Urothelium cell line (cell line): ENCODE measurements around the gene DLX1.
"Not testable (repeated sequence)": the region's sequence is repeated elsewhere in the genome, so short reads cannot be mapped to it uniquely, and the experiment has no call there.

ENCODE experiments used
- DNase-seq: peaks from one replicate; pipeline ENCODE4 v3.0.0; 2011; ENCODE audit warnings: low spot score, mixed read lengths
- FAIRE-seq: peaks from 2 replicates; lab custom pipeline; 2011; peaks lifted over from hg19 to GRCh38; lab: Jason Lieb, UNC

Gene DLX1

GRCh38 chr2:172085460-172086159, at the start of gene DLX1:
Gene DLX1 (plus strand): TSS chr2:172085507. CDS start chr2:172085678, 171 bp downstream.
- DNase-seq (no peak), FAIRE-seq (no peak)

- FAIRE-seq: no peak
- DNase-seq: no peak
These were observed 47.2 kb upstream of the DLX1 start for GRCh38 chr2:172038121-172038520.

GRCh38 chr2:172038604-172039003, 46.7 kb upstream of the DLX1 start:
- FAIRE-seq (no peak), DNase-seq (no peak)

GRCh38 chr2:172039011-172039704, 46.1 kb upstream of the DLX1 start:
- no peak for FAIRE-seq
- DNase-seq: no peak

- DNase-seq (no peak), FAIRE-seq (no peak)
These were observed 45.0 kb upstream of the DLX1 start for GRCh38 chr2:172040311-172040710.

- FAIRE-seq (no peak), DNase-seq (no peak)
These were observed 39.1 kb upstream of the DLX1 start for GRCh38 chr2:172046080-172046678.

- FAIRE-seq: no peak
- DNase-seq: no peak
These were observed 38.3 kb upstream of the DLX1 start for GRCh38 chr2:172046866-172047565.

- DNase-seq: no peak
- FAIRE-seq: no peak
These were observed 37.5 kb upstream of the DLX1 start for GRCh38 chr2:172047566-172048507.

GRCh38 chr2:172048508-172049503, 36.5 kb upstream of the DLX1 start:
- DNase-seq: no peak
- FAIRE-seq: no peak

GRCh38 chr2:172049567-172050120, 35.7 kb upstream of the DLX1 start:
- FAIRE-seq (no peak), DNase-seq (no peak)

GRCh38 chr2:172050479-172051125, 34.7 kb upstream of the DLX1 start:
- DNase-seq: no peak
- FAIRE-seq: no peak

GRCh38 chr2:172052000-172052983, 33.0 kb upstream of the DLX1 start:
- no peak for DNase-seq
- FAIRE-seq: no peak

- FAIRE-seq (no peak), DNase-seq (no peak)
These were observed 31.8 kb upstream of the DLX1 start for GRCh38 chr2:172053486-172053885.

GRCh38 chr2:172056293-172056692, 29.0 kb upstream of the DLX1 start:
- DNase-seq (no peak), FAIRE-seq (no peak)

- FAIRE-seq: no peak
- DNase-seq: no peak
These were observed 26.6 kb upstream of the DLX1 start for GRCh38 chr2:172058660-172059059.

GRCh38 chr2:172060118-172060517, 25.2 kb upstream of the DLX1 start:
- FAIRE-seq, DNase-seq: not testable (repeated sequence)

- FAIRE-seq (no peak), DNase-seq (no peak)
These were observed 22.8 kb upstream of the DLX1 start for GRCh38 chr2:172062402-172063004.
